HK-2 (cell line): ENCODE measurements around the gene OR2T34.
A peak's percentile ranks its signal among the peaks of the same experiment; 100 is the strongest.
"Not testable (repeated sequence)": the region's sequence is repeated elsewhere in the genome, so short reads cannot be mapped to it uniquely, and the experiment has no call there.

ENCODE experiments used
- DNase-seq: peaks from one replicate; pipeline ENCODE4 v3.0.0-alpha.2; 2018; ENCODE audit not compliant: unreplicated experiment

OR2T34 gene

GRCh38 chr1:248574657-248575056 is at the start of gene OR2T34:
OR2T34 (minus strand) TSS chr1:248574757; CDS start chr1:248574757, 0 bp downstream.
- not testable (repeated sequence) for DNase-seq

GRCh38 chr1:248622570-248623001 is 48.0 kb upstream of the OR2T34 start:
- DNase-seq = no peak

GRCh38 chr1:248621770-248622169 is 47.2 kb upstream of the OR2T34 start:
- DNase-seq = no peak

- DNase-seq = peak; percentile 44
These were observed 44.3 kb upstream of the OR2T34 start for GRCh38 chr1:248618878-248619277.

- DNase-seq = no peak
These were observed 43.6 kb upstream of the OR2T34 start for GRCh38 chr1:248618119-248618518.

- no peak for DNase-seq
These were observed 39.2 kb upstream of the OR2T34 start for GRCh38 chr1:248613742-248614141.

GRCh38 chr1:248611883-248612414 is 37.4 kb upstream of the OR2T34 start:
- DNase-seq = no peak

GRCh38 chr1:248610301-248610700 is 35.7 kb upstream of the OR2T34 start:
- no peak for DNase-seq

- no peak for DNase-seq
These were observed 24.8 kb upstream of the OR2T34 start for GRCh38 chr1:248599396-248599795.

GRCh38 chr1:248597589-248597988 is 23.0 kb upstream of the OR2T34 start, which contains the start of gene OR2T10:
OR2T10 (minus strand) TSS chr1:248597700; CDS start chr1:248593768, 3,932 bp downstream.
- DNase-seq = no peak

GRCh38 chr1:248596615-248597014 is 22.1 kb upstream of the OR2T34 start:
- no peak for DNase-seq

GRCh38 chr1:248593226-248593625 is 18.7 kb upstream of the OR2T34 start:
- DNase-seq = no peak

- no peak for DNase-seq
These were observed 18.1 kb upstream of the OR2T34 start for GRCh38 chr1:248592655-248593054.

GRCh38 chr1:248590055-248590454 is 15.5 kb upstream of the OR2T34 start:
- DNase-seq = no peak

- no peak for DNase-seq
These were observed 14.8 kb upstream of the OR2T34 start for GRCh38 chr1:248589334-248589733.

- no peak for DNase-seq
These were observed 10.7 kb upstream of the OR2T34 start for GRCh38 chr1:248585266-248585665.

- no peak for DNase-seq
These were observed 1.9 kb upstream of the OR2T34 start for GRCh38 chr1:248576260-248576980.

GRCh38 chr1:248573856-248574255 is 701 bp downstream of the OR2T34 start:
- DNase-seq = not testable (repeated sequence)

- not testable (repeated sequence) for DNase-seq
These were observed 2.5 kb downstream of the OR2T34 start for GRCh38 chr1:248572049-248572448.

- DNase-seq = not testable (repeated sequence)
These were observed 3.7 kb downstream of the OR2T34 start for GRCh38 chr1:248570811-248571210.

GRCh38 chr1:248569049-248569448 is 5.5 kb downstream of the OR2T34 start:
- DNase-seq = not testable (repeated sequence)

- DNase-seq = not testable (repeated sequence)
These were observed 8.8 kb downstream of the OR2T34 start for GRCh38 chr1:248565530-248566373.
